Left cardiac atrium (tissue), 4 donors: Measurements from ENCODE around the gene TRPM1. TPM values are rescaled to one million over a fixed set of nuclear protein-coding genes. Genes with fewer than 3 reads are reported as not detected.

Experiments
- ATAC-seq, 2 donors: fragments of 200-7000 bp; cut with Tn5 transposase; one replicate each; pipeline ENCODE4 v1.9.1; 2020; ENCODE audit warnings: mild to moderate bottlenecking in 2 of 2, moderate library complexity in 2 of 2
- DNase-seq: peaks from one replicate; pipeline ENCODE4 v3.0.0-alpha.2; 2020
- intact Hi-C, 2 donors: fragments of 100-400 bp; cut with DNase I; formaldehyde crosslinking; loops; one replicate each; pipeline versions ENCODE4 v1.14.1 to v1.15.1; 2022 to 2023
- total RNA-seq, 2 donors: library from RNA; stranded (reverse); fragmentation: NEBNext Ultra II Directional; extraction: Animal tissue kit (Norgen Biotek cat#: 25700); gene quantifications; one replicate each; pipeline ENCODE4 v1.2.1, GENCODE V29; 2021
- donor health status: DM: no; HTN: yes; CAD: no.
- donor health status: DM: no; HTN: yes; CAD: no; lungs with severe emphysema.
- donor health status: DM: yes; HTN: yes; CAD: no.
- donor health status: Dilated cardiomyopathy.

TRPM1 gene
- total RNA-seq, 2 donors from 2014 or later, result 0.24 TPM; not detected in 1

DNA sequence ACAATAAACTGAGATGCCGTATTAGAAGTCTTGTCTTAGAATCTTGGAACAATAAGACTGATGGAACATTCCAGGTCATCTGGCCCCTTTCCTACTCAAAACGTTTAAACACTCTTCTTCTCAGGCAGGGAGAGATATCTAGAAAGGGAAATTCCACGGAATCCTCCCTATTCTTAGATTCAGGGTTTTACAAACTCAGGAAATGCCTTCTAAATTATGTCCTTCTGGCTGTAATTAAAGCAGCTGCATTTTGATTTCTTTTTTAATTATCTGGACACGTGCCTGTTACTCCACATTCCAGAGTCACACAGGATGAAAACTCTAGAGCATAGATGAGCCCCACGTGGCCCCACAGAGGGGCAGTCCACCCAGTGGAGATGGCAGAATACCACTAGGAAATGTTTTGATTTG lies 68.6 kb downstream of the TRPM1 start:
- intact Hi-C loops, result no loop called here
- ATAC-seq (peak; percentile 51 to 65), DNase-seq (no peak)

DNA sequence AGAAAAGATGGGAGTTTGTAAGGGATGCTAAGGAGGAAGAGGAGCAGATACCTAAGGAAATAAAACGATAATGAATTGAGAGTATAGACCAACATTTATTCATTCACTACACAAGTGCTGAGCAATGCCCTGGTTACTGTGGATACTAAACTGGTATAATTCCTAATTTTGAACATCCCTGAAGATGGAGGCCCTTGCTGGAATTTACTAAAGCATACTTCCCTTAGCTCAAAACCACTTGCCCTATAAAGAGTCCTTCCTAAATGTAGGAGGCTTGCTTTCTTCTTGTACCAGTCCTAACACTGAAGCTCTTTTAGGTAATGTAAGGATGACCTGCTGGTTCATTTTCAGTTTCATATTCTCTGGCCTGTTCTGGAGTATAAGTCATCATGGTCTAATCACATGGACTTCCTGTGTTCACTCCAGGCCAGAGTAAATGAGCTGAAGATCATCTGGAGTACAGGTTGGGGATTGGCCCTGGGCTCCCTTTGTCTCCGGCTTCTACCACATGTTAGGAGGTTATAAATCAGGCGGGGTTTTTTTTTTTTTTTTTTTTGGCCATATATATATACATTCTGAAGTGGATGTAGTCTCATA lies 70.0 kb downstream of the TRPM1 start:
- no peak for DNase-seq
- intact Hi-C loops, result no loop called here
- ATAC-seq, result peak in 1 of 2 donors; percentile 41

DNA sequence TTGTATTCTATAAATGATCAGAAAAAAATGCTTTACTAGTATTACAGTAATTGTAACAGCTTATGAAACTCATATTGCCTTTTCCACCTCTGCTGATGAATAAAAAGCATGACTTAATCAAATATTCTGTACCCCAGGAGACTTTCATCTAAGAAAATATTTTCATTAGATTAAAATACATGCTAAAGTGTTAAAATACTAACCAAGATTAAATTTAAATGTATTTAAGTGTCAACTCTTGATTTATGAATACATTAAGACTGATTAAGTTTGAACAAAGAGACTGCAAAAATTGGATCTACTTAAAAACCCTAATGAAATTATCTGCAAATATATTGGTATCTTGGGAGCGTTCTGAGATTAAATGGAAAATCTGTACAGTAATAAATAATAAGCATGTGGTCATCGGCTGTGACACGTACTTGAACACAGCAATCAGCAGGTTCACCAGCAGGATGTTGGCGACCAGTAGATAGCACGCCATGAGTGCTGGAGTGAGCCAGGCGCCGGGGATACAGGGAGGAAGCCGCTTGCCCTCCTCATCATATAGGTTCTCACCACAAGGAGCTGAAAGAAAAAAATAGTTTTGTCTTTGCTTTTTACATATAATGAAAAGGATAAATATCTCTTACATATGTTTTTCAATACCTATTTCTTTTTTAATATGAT lies 73.5 kb downstream of the TRPM1 start:
- intact Hi-C loops, result no loop called here
- ATAC-seq (no peak), DNase-seq (no peak)

DNA sequence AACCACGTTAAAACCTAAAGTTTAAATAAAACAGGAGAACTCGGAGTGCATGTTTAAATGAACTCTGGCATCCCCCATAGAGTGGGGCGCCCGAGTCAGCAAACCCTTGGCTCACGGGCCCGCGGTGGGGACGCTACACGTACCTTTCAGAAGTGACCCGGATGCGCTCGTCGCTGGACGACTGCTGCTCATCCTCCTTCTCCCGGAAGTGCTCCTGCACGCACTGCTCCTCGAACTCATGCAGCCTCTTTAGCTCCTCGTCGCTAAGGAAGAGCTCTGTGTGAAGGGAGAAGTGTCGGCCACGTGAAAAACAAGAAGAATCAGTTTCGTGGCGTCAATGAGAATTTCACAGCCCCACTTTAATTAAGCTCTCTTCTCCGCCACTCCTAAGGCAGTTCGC lies 75.5 kb downstream of the TRPM1 start:
- DNase-seq (no peak), ATAC-seq (no peak)
- intact Hi-C loops, result no loop called here

DNA sequence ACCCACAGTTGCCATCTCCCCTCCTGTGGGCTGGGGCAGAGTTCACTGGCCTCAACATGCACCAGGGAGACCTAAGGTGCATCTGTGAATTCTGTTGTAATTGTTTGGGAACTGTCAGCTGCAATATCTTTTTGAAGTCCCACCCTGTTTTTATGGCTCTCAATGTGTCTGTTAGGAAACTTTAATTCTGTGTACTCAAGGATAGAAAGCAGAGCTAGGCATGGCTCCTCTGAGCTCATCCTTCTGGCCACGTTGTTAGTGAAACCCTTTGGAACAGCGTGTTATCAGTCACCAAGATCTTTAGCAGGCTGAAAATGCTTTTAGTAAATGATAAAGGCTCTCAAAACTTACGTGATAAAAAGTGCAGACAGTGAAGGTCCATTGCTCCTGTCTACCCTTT lies 76.5 kb downstream of the TRPM1 start:
- DNase-seq, result no peak
- intact Hi-C loops, result no loop called here
- ATAC-seq, result no peak

DNA sequence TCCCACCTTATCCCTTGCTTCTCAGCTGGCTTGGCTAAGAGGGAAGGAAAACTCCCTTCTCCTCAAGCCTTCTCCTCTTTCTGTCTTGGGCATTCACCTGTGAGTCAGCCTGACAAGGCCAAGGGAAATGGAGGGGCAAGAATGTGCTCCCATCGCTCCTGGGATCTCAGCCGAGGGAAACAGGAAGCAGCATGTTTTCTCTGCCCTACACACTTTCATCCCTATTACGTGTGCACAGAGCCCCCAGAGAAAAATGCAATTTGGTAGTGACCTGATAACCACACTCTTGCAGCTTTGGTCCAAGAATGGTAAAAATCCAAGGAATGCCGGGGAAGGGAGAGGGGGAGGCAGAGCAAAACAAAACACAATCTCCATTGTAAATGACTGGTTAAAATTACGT lies 77.2 kb downstream of the TRPM1 start:
- DNase-seq, result peak; percentile 23
- intact Hi-C loops, result no loop called here
- peak; percentile 65 to 73 for ATAC-seq

DNA sequence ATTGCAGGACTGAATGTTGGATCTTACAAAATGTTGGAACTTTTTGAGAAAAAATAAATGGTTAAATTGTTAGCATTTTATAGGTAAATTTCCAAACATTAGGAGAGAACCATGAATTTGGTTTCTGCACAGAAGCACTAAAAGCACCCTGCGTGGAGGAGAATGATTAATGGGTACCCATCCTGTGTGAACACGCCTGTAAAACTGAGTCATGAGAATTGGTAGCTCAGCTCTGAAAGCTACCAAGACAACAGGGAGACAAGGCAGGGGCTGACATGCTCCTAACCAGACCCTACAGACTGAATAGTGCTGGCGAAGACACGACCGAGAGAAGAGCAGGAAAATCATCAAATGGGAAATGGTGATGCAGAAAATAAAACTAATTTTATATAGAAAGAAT lies 77.7 kb downstream of the TRPM1 start:
- ATAC-seq, result no peak
- DNase-seq, result no peak

DNA sequence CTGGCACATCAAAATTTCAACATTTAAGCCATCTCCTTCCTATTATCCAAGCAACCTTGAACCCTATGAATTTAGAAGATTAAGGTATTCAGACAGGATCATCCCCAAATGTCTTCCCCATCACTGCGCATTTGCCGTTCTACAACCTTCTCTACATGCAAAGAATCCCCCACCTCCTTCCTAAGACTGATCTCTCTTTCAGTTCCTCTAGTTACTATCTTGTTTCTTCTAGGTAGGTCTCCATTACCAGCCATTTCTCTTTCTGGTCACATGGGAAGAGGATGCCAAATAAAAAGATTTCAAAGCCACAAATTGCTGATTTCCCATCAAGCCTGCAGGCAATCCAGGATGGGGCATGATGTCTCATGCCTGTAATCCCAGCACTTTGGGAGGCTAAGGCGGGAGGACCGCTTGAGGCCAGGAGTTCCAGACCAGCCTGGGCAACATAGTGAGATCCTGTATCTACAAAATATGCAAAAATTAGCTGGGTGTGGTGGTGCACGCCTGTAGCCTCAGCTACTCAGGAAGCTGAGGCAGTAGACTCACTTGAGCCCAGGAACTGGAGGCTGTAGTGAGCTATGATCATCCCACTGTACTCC lies 80.4 kb downstream of the TRPM1 start:
- intact Hi-C loops, result no loop called here
- DNase-seq (no peak), ATAC-seq (no peak)

More for the DNA sequence above, 77.7 kb downstream of the TRPM1 start:
- intact Hi-C loops, result no loop called here

DNA sequence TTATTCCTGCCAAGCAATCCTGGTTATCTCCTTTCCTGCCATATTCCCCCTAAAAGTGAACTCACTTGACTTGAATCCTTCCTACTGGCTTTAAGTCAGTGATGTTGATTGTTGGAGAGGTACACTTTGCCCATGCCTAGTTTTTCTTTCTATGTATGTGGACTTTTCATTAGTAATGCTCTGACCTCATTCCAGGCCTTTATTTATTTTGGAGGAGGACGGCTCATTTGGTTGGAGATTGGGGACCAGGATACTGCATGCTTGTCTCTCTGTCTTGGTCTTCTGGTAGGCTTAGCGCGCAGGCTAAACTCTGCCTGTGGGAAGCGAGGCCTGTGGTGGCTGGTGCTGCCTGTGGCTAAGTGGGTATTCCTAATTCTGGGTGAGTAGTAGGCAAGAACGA lies 81.0 kb downstream of the TRPM1 start:
- DNase-seq, result no peak
- intact Hi-C loops, result no loop called here
- ATAC-seq, result no peak

DNA sequence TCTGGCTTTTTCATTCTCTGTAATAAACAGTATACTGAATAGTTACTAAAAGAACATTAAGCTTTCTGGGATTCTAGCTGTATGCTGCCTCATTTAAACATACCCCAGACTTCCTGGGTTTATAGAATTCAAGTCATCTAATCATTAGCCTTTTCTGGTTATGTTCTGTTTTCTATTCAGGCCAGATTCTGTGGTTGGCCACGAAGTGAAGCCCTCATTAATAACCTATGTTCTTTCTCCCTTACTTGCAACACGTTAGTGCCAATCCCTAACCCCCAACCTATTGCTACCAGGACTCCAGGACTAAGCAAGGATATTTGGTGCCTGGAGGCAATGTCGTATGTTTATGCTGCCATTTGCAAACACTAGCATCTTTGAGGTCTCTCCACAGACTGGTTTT lies 81.5 kb downstream of the TRPM1 start:
- ATAC-seq (no peak), DNase-seq (no peak)
- intact Hi-C loops, result no loop called here

DNA sequence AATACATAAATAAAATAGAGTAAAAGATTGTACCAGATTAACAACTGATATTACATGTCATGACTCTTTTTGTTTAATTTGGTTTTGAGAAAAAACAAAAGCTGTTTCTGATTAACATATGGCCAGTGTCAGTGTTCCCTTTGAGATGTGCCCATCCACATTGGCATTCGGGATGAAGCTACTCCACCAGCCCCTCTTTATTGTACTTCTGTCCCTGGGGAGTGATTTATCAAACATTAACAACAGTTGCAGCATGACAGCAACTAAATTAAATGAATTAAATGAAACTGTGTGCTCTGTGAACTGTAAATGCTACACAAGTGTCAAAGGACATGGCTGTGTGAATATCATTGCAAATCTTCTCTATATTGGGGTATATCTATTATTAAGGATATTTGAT lies 84.2 kb downstream of the TRPM1 start:
- no peak for DNase-seq
- ATAC-seq, result no peak

DNA sequence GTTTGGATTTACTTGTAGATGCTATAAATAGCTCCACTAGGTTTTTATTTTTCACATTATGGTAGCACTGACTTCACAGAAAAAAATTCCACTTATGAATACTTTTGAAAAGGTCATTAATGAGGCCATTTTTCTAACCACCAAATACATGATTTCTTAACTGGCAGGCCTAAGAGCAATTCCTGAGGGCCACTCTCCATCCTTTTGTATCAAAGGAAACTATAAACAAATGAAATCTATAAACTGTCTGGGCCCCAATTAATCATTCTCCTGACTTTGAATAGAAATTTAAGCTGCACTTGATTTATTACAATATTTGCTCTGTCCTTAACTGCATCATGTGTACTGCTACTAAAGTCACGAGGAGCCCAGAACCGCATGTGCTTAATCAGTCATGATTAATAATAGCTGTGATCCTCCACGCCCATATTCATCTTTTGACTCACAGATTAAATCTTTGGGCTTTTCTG lies 85.0 kb downstream of the TRPM1 start:
- ATAC-seq (no peak), DNase-seq (no peak)
- intact Hi-C loops, result no loop called here

More for the DNA sequence above, 84.2 kb downstream of the TRPM1 start:
- intact Hi-C loops, result no loop called here

DNA sequence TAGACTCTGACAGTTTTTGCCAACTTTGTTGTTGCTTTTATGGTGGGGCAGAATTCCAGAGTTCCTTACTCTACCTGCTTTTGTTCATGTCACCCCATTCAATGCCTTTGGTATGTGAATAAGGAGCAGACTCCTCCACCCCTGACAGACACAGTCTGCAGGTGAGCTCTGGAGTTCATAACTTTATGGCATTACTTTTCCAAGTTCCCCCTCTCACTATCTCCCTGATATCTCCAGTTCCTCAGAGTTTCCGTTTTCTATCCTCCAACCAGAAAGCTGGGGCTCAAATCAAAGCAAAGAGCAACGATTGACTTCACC lies 87.0 kb downstream of the TRPM1 start:
- intact Hi-C loops, result no loop called here
- DNase-seq (no peak), ATAC-seq (no peak)

DNA sequence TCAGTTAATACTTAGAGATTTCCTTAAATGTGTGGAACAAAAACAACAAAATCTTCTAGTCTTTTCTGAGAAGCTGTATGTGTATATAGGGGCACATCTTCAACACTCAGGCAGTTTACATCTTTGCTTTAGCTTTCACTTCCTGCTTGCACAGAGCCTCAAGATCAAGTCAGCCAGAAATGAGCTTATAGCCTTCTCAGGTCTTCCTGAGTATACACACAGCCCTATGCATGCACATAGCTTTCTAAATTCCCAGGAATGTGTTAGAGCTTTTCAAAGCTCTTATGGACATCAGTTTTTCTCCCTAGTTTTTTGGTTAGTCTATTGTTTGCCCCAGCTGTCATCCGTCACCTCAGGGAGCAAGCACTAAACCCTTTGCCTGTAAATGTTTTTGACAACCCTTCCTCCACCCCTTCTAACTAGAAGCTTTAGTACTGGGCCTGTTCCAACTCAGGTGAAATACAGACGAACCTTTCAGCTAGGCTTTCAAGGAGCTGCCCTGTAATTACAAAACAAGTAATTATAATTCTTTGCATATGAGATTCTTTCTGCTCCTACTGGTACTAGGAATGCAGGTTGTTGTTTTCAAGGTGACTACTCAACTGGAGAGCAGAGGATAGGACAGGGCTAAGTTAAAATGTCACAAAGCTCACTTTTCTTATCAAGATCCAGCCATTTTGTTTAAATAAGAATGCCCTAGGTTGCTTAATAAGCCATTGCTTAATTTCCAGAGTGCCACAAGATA lies 87.5 kb downstream of the TRPM1 start:
- intact Hi-C loops, result no loop called here
- DNase-seq, result no peak
- no peak for ATAC-seq

DNA sequence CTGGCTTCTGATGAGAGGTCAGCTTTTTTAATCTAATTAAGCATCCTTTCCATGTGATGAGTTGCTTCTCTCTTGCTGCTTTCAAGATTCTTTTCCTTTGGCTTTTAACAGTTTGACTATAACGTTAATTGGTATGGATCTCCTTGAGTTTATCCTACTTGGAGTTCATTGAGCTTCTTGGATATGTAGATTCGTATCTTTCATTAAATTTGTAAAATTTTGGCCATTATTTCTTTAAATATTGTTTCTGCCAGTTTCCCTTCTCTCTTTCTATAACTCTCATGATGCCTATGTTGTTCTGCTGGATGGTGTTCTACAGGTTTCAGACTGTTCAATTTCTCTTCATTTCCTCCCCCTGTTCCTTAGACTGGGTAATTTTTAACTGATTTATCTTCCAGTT lies 89.1 kb downstream of the TRPM1 start:
- ATAC-seq (no peak), DNase-seq (no peak)
- intact Hi-C loops, result no loop called here

DNA sequence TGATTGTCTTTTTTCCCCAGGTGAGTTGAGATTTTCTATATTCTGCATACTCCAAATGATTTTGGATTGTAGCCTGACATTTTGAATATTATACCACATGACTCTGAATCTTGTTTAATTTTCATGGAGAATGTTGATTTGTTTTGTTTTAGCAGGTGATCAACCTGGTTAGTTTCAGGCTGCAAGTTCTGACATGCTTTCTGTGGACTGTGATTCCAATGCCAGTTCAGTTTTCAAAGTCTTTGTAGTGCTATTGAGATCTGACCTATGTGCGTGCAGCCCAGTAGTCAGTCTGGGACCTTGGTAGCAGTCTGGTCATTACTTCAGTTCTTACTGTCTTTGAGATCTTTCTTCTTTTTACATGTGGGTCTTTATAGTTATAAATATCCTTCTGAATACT lies 91.5 kb downstream of the TRPM1 start:
- intact Hi-C loops, result no loop called here
- ATAC-seq, result no peak

DNA sequence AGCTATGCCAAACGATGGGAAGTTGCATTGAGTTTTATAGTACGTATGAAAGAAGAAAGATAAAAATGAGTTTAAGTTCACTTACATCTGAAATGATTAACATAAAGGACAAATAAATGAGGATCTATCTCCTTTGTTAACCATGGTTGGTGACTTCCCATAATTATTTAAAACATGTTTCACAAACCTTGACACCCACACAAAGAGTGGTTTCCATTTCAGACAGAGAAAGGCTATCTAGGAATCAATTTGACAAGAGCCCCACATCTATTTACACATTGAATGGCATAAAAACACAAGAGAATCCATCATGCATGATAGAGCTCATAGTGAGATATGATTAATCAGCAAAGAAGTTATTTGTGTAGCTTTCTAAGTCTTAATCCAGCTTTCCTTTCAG lies 95.9 kb downstream of the TRPM1 start:
- ATAC-seq, result no peak
- intact Hi-C loops, result no loop called here

More for the DNA sequence above, 91.5 kb downstream of the TRPM1 start:
- DNase-seq, result no peak

DNA sequence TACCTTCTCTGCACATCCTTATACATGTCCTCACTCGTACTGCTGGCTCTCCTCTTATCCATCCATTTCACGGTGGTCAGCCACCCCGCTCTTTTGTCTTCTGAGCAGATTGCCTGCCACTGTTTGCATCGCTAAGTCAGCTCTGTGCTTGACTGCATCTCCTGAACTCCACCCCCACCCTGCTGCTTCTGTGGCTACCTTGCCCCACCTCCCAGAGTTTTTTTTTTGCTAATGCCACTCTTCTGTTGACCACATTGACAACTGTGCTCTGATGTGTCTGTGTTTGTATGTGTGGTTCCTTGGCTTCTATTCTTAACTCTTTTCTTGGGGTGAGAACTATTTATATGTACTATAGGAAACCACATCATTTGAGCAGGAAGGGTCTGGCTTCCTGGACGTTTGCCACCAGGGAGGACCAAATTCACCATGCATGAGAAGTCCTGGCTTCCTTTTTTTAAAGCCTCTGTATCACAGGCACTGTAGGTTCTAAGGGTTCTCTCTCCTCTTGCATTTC lies 97.2 kb downstream of the TRPM1 start:
- ATAC-seq (peak in 1 of 2 donors; percentile 69), DNase-seq (peak; percentile 57)
- intact Hi-C loops, result no loop called here

More for the DNA sequence above, 95.9 kb downstream of the TRPM1 start:
- DNase-seq, result no peak

DNA sequence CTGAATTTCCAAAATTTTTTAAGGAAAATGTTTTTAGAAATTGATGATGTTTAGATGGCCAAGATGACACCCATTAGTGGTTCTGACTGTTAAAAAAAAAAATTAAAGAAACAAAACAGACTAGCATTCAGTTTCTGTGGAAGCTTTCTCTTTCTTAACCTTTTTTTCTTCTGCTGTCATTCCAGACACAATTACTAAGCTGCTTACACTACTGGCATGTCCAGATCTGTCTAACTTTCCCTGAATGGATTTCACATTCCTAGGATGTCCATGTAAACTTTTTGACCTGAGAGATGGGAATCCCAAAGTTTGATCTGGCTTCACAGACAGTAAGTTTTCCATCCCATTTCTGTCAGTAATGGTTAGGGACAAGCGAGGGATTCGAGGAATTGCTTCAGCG lies 99.8 kb downstream of the TRPM1 start:
- DNase-seq (no peak), ATAC-seq (no peak)
- intact Hi-C loops, result no loop called here

DNA sequence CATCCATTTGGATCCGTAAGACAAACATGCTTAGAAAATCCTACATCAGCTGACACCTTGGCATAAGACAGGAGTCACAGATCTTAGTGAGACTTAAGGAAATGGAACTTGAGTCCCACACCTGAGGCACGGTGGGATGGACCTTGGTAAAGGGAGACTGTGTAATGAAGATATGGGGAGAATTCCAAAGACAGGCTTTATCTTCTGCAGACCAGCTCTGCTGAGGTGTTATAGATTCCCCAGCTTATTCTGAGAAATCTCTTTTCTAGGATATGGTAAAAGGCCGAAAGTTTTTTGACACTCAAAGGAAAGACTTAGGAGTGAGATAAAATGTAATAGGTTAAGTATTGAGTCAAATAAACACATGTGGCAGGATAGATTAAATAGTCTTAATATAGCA lies 101.8 kb downstream of the TRPM1 start:
- ATAC-seq (no peak), DNase-seq (no peak)
- intact Hi-C loops, result no loop called here
